Transverse colon (tissue), 4 donors: Measurements from ENCODE around the gene NR4A3. TPM values are rescaled to one million over a fixed set of nuclear protein-coding genes. Genes with fewer than 3 reads are reported as not detected.

Source experiments
- DNase-seq: peaks from one replicate; pipeline ENCODE4 v3.0.0-alpha.2; 2019
- H3K27ac ChIP-seq, 4 donors: fragments of 200-600 bp; sonication (generic); 2 replicates each; pipeline ENCODE4 v1.5.1; 2016 to 2018; ENCODE audit warnings: inconsistent platforms in 4 of 4
- H3K27me3 ChIP-seq: fragments of 200-600 bp; sonication (generic); 2 replicates; pipeline ENCODE4 v1.5.1; 2017; ENCODE audit warnings: inconsistent platforms
- H3K36me3 ChIP-seq, 4 donors: fragments of 200-600 bp; sonication (generic); 2 replicates each; pipeline ENCODE4 v1.5.1; 2017 to 2019; ENCODE audit warnings: inconsistent platforms in 4 of 4
- H3K4me1 ChIP-seq, 4 donors: fragments of 200-600 bp; sonication (generic); 2 replicates each; pipeline ENCODE4 v1.5.1; 2017 to 2020; ENCODE audit warnings: inconsistent platforms in 4 of 4
- H3K4me3 ChIP-seq, 4 donors: fragments of 200-600 bp; sonication (generic); 1 replicate in 1 of 4; 2 replicates in 3 of 4; pipeline versions ENCODE4 v1.5.1 to v1.6.1; 2017 to 2019; ENCODE audit warnings: inconsistent platforms in 4 of 4
- H3K9me3 ChIP-seq, 2 donors: fragments of 200-600 bp; sonication (generic); 2 replicates each; pipeline ENCODE4 v1.5.1; 2017 to 2019; ENCODE audit warnings: inconsistent platforms in 2 of 2
- CTCF ChIP-seq, 5 experiments: fragments of 200-600 bp in 3 of 5; fragments of 450-650 bp in 2 of 5; sonication (generic) in 3 of 5; IDR thresholded peaks; 1 replicate in 2 of 5; 2 replicates in 3 of 5; pipeline ENCODE4 v1.5.1; 2016 to 2017; ENCODE audit warnings: antibody characterized with exemption in 5 of 5, inconsistent platforms in 3 of 5, mild to moderate bottlenecking in 2 of 5, moderate library complexity in 1 of 5
- EP300 ChIP-seq: sonication (generic); formaldehyde crosslinking; IDR thresholded peaks from one replicate; pipeline ENCODE4 v1.6.1; 2017; ENCODE audit warnings: antibody characterized with exemption, low read depth
- POLR2A ChIP-seq: fragments of 450-650 bp; IDR thresholded peaks from one replicate; pipeline ENCODE4 v1.6.1; 2016; ENCODE audit warnings: antibody characterized with exemption, mild to moderate bottlenecking, moderate library complexity
- POLR2AphosphoS5 ChIP-seq, 3 donors: sonication (generic); formaldehyde crosslinking; IDR thresholded peaks; one replicate each; pipeline ENCODE4 v1.6.1; 2016; ENCODE audit warnings: antibody characterized with exemption in 3 of 3
- WGBS, 2 donors: methylation state at CpG; one replicate each; pipeline ENCODE4 v1.1.5; 2018; ENCODE audit warnings: low coverage in 1 of 2; 5-methylcytosine and 5-hydroxymethylcytosine counted together
- in situ Hi-C, 4 donors: fragments of 200-750 bp; cut with MboI; loops; one replicate each; pipeline versions ENCODE4 v1.15.0 to v1.15.1; 2017; ENCODE audit warnings: low sequenced_read_pairs in 3 of 4, low pct_ligation_motif_present in 1 of 4, low pct_unique_long_range_greater_than_20kb in 1 of 4
- intact Hi-C: fragments of 100-400 bp; cut with DNase I; formaldehyde crosslinking; loops from one replicate; pipeline ENCODE4 v1.15.1; 2023; ENCODE audit warnings: low total_unique reads
- total RNA-seq, 4 donors: library from RNA; depleted of rRNA; stranded (reverse); fragments of >200 nt; gene quantifications; one replicate each; pipeline ENCODE4 v1.1.0, GENCODE V29; 2016

The NR4A3 gene
- total RNA-seq, 4 donors from 2014 or later: 0.48 to 3.4 (median 1.3) TPM

- intact Hi-C loops: loop anchor here (5.0 kb wide), 1 partner anchor 84 kb away; the partner anchor contains the start of gene STX17
- TF ChIP-seq POLR2A: no peak
- TF ChIP-seq EP300: no peak
- TF ChIP-seq CTCF (IDR thresholded peaks at IDR 0.05): no peak
- TF ChIP-seq POLR2AphosphoS5 (IDR thresholded peaks at IDR 0.05): peak in 1 of 3 donors; percentile 12
- peak; percentile 27 for DNase-seq
These were observed 1.3 kb downstream of the NR4A3 start for GRCh38 chr9:99822806-99823591.

GRCh38 chr9:99823681-99824377 lies 2.1 kb downstream of the NR4A3 start:
- in situ Hi-C loops: loop anchor here in 3 of 4 donors (25.0 kb wide), 2 partner anchors 188 to 513 kb away; no protein-coding TSS in a partner anchor

More at GRCh38 chr9:99822806-99823591, 1.3 kb downstream of the NR4A3 start:
- peak overlapping the region; percentile 90 to 97 (median 94) for H3K27ac ChIP-seq
- H3K4me1 ChIP-seq: peaks cover 18 to 56% (median 50%) of the 10 kb centered on the region in 4 donors
- no peaks in the 10 kb centered on the region for H3K9me3 ChIP-seq
- in situ Hi-C loops: loop anchor here in 3 of 4 donors (25.0 kb wide), 2 partner anchors 189 to 514 kb away; no protein-coding TSS in a partner anchor
- 0 to 1% methylated on average over 1 to 40 of the region's 40 CpGs for WGBS, 2 donors
- H3K27me3 ChIP-seq: peaks cover 57% of the 10 kb centered on the region
- H3K36me3 ChIP-seq: no peaks in the 10 kb centered on the region
- H3K4me3 ChIP-seq: peak overlapping the region; percentile 66 to 79 (median 72)

DNA sequence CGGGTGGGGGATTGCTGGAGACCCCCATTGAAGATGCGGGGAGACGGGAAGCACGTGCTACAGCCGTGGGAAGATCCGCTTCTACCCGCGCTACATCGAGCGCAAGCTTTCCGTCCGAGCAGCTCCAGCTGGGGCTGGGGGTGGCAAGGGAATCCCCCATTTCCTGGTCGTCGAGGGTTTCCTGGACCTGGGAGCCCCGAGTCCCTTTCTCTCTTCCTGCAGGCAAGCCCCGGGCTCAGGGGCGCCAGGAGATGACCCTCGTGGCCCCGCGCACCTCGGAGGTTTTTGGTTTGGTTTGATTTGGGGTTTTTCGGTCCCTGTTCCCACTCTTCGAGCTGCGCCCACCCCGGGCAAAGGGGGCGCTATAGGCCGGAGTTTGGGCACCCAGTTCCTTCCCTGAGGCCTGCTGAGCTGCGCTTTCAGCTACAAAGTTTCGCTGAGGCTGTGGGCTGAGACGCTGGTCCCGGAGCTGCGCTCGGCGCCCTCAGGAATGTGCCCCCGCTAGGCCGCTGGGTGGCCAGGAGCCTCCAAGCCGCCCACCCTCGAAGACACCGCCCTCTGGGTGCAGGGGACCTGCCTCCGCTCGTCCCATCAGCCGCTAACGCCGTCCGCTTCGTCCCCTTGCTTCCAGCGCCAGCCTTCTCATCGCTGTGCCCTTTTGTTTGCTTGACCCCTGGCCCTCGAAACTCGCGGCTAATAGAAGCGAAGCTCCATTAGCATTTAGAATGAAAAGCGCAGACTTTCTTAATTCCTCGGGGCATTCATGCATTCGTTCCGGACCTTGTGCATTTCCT lies 2.9 kb downstream of the NR4A3 start:
- Histone ChIP-seq H3K36me3 (no peaks in the 10 kb centered on the region), H3K9me3 (no peaks in the 10 kb centered on the region), H3K27me3 (peaks cover 73% of the 10 kb centered on the region), H3K4me3 (peak overlapping the region; percentile 5 to 79 (median 68)), H3K4me1 (peaks cover 14 to 49% (median 42%) of the 10 kb centered on the region in 4 donors), H3K27ac (peak overlapping the region in 1 of 4 donors; percentile 93)
- in situ Hi-C loops: loop anchor here in 3 of 4 donors (25.0 kb wide), 2 partner anchors 188 to 513 kb away; no protein-coding TSS in a partner anchor
- no peak for TF ChIP-seq EP300
- peak in 1 of 3 donors; percentile 22 for TF ChIP-seq POLR2AphosphoS5 (IDR thresholded peaks at IDR 0.05)
- TF ChIP-seq POLR2A: no peak
- TF ChIP-seq CTCF (IDR thresholded peaks at IDR 0.05): peak; percentile 20 to 39 (median 34)
- WGBS, 2 donors: 5 to 20% methylated on average over 3 to 52 of the region's 56 CpGs
- intact Hi-C loops: loop anchor here (5.0 kb wide), 1 partner anchor 83 kb away; the partner anchor contains the start of gene STX17
- peak; percentile 58 for DNase-seq

More at GRCh38 chr9:99823681-99824377, 2.1 kb downstream of the NR4A3 start:
- H3K27me3 ChIP-seq: peaks cover 65% of the 10 kb centered on the region
- peak overlapping the region in 2 of 4 donors; percentile 93 to 95 for H3K27ac ChIP-seq
- no peaks in the 10 kb centered on the region for H3K36me3 ChIP-seq
- intact Hi-C loops: loop anchor here (5.0 kb wide), 1 partner anchor 83 kb away; the partner anchor contains the start of gene STX17
- no peaks in the 10 kb centered on the region for H3K9me3 ChIP-seq
- DNase-seq: peak; percentile 39
- TF ChIP-seq POLR2A (no peak), EP300 (no peak), CTCF (IDR thresholded peaks at IDR 0.05) (no peak), POLR2AphosphoS5 (IDR thresholded peaks at IDR 0.05) (peak in 1 of 3 donors; percentile 10)
- peaks cover 15 to 52% (median 44%) of the 10 kb centered on the region in 4 donors for H3K4me1 ChIP-seq
- H3K4me3 ChIP-seq: peak overlapping the region; percentile 5 to 79 (median 68)
- WGBS, 2 donors: 1% methylated on average over 47 of the region's 47 CpGs; no CpG with 5 or more reads in 1 of the 2 donors
